Fibroblast of skin of abdomen (primary cell): ENCODE measurements around the gene HTT.
"Not testable (repeated sequence)": the region's sequence is repeated elsewhere in the genome, so short reads cannot be mapped to it uniquely, and the experiment has no call there.

Experiments used
- DNase-seq: peaks from one replicate; pipeline ENCODE4 v3.0.0-alpha.2; 2013

HTT gene

GRCh38 chr4:3123181-3123671, 48.7 kb downstream of the HTT start:
- DNase-seq, result peak; percentile 29

- DNase-seq, result no peak
Observed at GRCh38 chr4:3124070-3124767, 49.7 kb downstream of the HTT start.

GRCh38 chr4:3127112-3127511, 52.6 kb downstream of the HTT start:
- DNase-seq, result no peak

GRCh38 chr4:3128058-3128457, 53.6 kb downstream of the HTT start:
- DNase-seq, result no peak

- no peak for DNase-seq
Observed at GRCh38 chr4:3128976-3129375, 54.5 kb downstream of the HTT start.

GRCh38 chr4:3130201-3130600, 55.7 kb downstream of the HTT start:
- no peak for DNase-seq

GRCh38 chr4:3130826-3131225, 56.3 kb downstream of the HTT start:
- DNase-seq, result no peak

GRCh38 chr4:3134201-3134600, 59.7 kb downstream of the HTT start:
- DNase-seq, result no peak

- no peak for DNase-seq
Observed at GRCh38 chr4:3135155-3136011, 60.9 kb downstream of the HTT start.

GRCh38 chr4:3136454-3136853, 62.0 kb downstream of the HTT start:
- no peak for DNase-seq

GRCh38 chr4:3137908-3138307, 63.4 kb downstream of the HTT start:
- no peak for DNase-seq

GRCh38 chr4:3145234-3145924, 70.9 kb downstream of the HTT start:
- peak; percentile 20 for DNase-seq

- DNase-seq, result no peak
Observed at GRCh38 chr4:3148926-3149325, 74.4 kb downstream of the HTT start.

GRCh38 chr4:3151238-3151637, 76.8 kb downstream of the HTT start:
- DNase-seq, result not testable (repeated sequence)

- DNase-seq, result no peak
Observed at GRCh38 chr4:3157366-3157765, 82.9 kb downstream of the HTT start.

GRCh38 chr4:3158841-3159240, 84.4 kb downstream of the HTT start:
- no peak for DNase-seq

GRCh38 chr4:3160438-3160837, 86.0 kb downstream of the HTT start:
- no peak for DNase-seq

- not testable (repeated sequence) for DNase-seq
Observed at GRCh38 chr4:3161044-3161443, 86.6 kb downstream of the HTT start.

- DNase-seq, result not testable (repeated sequence)
Observed at GRCh38 chr4:3166434-3166833, 92.0 kb downstream of the HTT start.

- DNase-seq, result peak; percentile 20
Observed at GRCh38 chr4:3168029-3168428, 93.5 kb downstream of the HTT start.

- DNase-seq, result no peak
Observed at GRCh38 chr4:3174371-3175338, 100.2 kb downstream of the HTT start.
